Transverse colon (tissue), 4 donors: ENCODE results near the gene HOXA1.

Source experiments
- EP300 ChIP-seq: sonication (generic); formaldehyde crosslinking; IDR thresholded peaks from one replicate; pipeline ENCODE4 v1.6.1; 2017; ENCODE audit warnings: antibody characterized with exemption, low read depth
- POLR2A ChIP-seq: fragments of 450-650 bp; IDR thresholded peaks from one replicate; pipeline ENCODE4 v1.6.1; 2016; ENCODE audit warnings: antibody characterized with exemption, mild to moderate bottlenecking, moderate library complexity
- POLR2AphosphoS5 ChIP-seq, 3 donors: sonication (generic); formaldehyde crosslinking; IDR thresholded peaks; one replicate each; pipeline ENCODE4 v1.6.1; 2016; ENCODE audit warnings: antibody characterized with exemption in 3 of 3
- TF ChIP-seq, protein P1 (sequence below), 5 experiments: fragments of 200-600 bp in 3 of 5; fragments of 450-650 bp in 2 of 5; sonication (generic) in 3 of 5; IDR thresholded peaks; 1 replicate in 2 of 5; 2 replicates in 3 of 5; pipeline ENCODE4 v1.5.1; 2016 to 2017; ENCODE audit warnings: antibody characterized with exemption in 5 of 5, inconsistent platforms in 3 of 5, mild to moderate bottlenecking in 2 of 5, moderate library complexity in 1 of 5

GRCh38 chr7:27079234-27079975 is 16.4 kb downstream of the HOXA1 start:
- TF ChIP-seq POLR2A (no peak), POLR2AphosphoS5 (IDR thresholded peaks at IDR 0.05) (no peak), EP300 (no peak)
- TF ChIP-seq, protein P1, sequence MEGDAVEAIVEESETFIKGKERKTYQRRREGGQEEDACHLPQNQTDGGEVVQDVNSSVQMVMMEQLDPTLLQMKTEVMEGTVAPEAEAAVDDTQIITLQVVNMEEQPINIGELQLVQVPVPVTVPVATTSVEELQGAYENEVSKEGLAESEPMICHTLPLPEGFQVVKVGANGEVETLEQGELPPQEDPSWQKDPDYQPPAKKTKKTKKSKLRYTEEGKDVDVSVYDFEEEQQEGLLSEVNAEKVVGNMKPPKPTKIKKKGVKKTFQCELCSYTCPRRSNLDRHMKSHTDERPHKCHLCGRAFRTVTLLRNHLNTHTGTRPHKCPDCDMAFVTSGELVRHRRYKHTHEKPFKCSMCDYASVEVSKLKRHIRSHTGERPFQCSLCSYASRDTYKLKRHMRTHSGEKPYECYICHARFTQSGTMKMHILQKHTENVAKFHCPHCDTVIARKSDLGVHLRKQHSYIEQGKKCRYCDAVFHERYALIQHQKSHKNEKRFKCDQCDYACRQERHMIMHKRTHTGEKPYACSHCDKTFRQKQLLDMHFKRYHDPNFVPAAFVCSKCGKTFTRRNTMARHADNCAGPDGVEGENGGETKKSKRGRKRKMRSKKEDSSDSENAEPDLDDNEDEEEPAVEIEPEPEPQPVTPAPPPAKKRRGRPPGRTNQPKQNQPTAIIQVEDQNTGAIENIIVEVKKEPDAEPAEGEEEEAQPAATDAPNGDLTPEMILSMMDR (IDR thresholded peaks at IDR 0.05) = no peak
